SK-N-SH treated with all-trans-retinoic acid at 6 μM for 48 hours (cell line): ENCODE measurements around the gene PDE6B.

Source experiments
- BACH2 ChIP-seq: fragments of 250-450 bp; sonication (Bioruptor Pico); IDR thresholded peaks from 2 replicates; pipeline ENCODE4 v1.9.0; 2021; ENCODE audit warnings: mild to moderate bottlenecking, borderline replicate concordance
- CSDC2 ChIP-seq: fragments of 250-450 bp; sonication (Bioruptor Pico); IDR thresholded peaks from 2 replicates; pipeline ENCODE4 v1.5.0; 2020; ENCODE audit warnings: mild to moderate bottlenecking, moderate library complexity
- GLIS3 ChIP-seq: fragments of 250-450 bp; sonication (Bioruptor Pico); IDR thresholded peaks from 2 replicates; pipeline ENCODE4 v1.5.0; 2020; ENCODE audit warnings: mild to moderate bottlenecking, moderate library complexity
- SNAI2 ChIP-seq: fragments of 250-450 bp; sonication (Bioruptor Pico); IDR thresholded peaks from 2 replicates; pipeline ENCODE4 v1.5.0; 2020; ENCODE audit warnings: mild to moderate bottlenecking, moderate library complexity
- TCF4 ChIP-seq: fragments of 250-450 bp; sonication (Bioruptor Pico); IDR thresholded peaks from 2 replicates; pipeline ENCODE4 v1.8.0; 2021; ENCODE audit warnings: mild to moderate bottlenecking, moderate library complexity, borderline replicate concordance
- ZFP3 ChIP-seq: fragments of 250-450 bp; sonication (Bioruptor Pico); IDR thresholded peaks from 2 replicates; pipeline ENCODE4 v1.5.0; 2020; ENCODE audit warnings: mild to moderate bottlenecking, moderate library complexity
- ZFP30 ChIP-seq: fragments of 450-650 bp; formaldehyde crosslinking; IDR thresholded peaks from 2 replicates; pipeline ENCODE4 v1.5.0; 2022; ENCODE audit warnings: mild to moderate bottlenecking, moderate library complexity
- TF ChIP-seq, protein P1 (sequence below): fragments of 250-450 bp; sonication (Bioruptor Pico); IDR thresholded peaks from 2 replicates; pipeline ENCODE4 v1.8.0; 2020; ENCODE audit warnings: mild to moderate bottlenecking, moderate library complexity, borderline replicate concordance
- TF ChIP-seq, protein P2 (sequence below): fragments of 250-450 bp; sonication (Bioruptor Pico); IDR thresholded peaks from 2 replicates; pipeline ENCODE4 v1.5.1; 2020; ENCODE audit warnings: low read depth, mild to moderate bottlenecking, moderate library complexity
- TF ChIP-seq, protein P3 (sequence below): fragments of 250-450 bp; sonication (Bioruptor Pico); IDR thresholded peaks from 2 replicates; pipeline ENCODE4 v1.5.0; 2020; ENCODE audit warnings: mild to moderate bottlenecking, moderate library complexity

DNA sequence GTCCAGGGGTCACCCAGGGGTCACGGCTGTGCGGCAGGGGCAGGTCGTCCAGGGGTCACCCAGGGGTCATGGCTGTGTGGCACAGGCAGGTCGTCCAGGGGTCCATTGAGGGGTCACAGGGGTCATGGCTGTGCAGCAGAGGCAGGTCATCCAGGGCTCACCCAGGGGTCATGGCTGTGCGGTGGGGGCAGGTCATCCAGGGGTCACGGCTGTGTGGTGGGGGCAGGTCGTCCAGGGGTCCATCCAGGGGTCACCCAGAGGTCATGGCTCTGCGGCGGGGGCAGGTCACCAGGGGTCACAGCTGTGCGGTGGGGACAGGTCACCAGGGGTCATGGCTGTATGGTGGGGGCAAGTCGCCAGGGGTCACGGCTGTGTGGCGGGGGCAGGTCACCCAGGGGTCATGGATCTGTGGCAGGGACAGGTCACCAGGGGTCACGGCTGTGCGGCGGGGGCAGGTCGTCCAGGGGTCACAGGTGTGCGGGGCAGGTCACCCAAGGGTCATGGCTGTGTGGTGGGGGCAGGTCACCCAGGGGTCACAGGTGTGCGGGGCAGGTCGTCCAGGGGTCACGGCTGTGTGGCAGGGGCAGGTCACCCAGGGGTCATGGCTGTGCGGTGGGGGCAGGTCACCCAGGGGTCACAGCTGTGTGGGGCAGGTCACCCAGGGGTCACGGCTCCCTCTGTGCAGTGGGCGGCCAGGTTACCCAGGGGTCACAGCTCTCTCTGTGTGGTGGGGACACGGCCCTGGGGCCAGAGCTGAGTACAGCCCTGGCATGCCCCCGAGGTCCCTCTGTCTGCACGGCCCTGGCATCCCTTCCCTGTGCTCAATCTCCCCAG is 32.7 kb downstream of the PDE6B start:
- TF ChIP-seq GLIS3 (CRISPR knock-in tag): no peak
- TF ChIP-seq TCF4: no peak
- no peak for TF ChIP-seq ZFP30 (CRISPR knock-in tag)
- no peak for TF ChIP-seq SNAI2 (CRISPR knock-in tag)
- TF ChIP-seq, protein P1, sequence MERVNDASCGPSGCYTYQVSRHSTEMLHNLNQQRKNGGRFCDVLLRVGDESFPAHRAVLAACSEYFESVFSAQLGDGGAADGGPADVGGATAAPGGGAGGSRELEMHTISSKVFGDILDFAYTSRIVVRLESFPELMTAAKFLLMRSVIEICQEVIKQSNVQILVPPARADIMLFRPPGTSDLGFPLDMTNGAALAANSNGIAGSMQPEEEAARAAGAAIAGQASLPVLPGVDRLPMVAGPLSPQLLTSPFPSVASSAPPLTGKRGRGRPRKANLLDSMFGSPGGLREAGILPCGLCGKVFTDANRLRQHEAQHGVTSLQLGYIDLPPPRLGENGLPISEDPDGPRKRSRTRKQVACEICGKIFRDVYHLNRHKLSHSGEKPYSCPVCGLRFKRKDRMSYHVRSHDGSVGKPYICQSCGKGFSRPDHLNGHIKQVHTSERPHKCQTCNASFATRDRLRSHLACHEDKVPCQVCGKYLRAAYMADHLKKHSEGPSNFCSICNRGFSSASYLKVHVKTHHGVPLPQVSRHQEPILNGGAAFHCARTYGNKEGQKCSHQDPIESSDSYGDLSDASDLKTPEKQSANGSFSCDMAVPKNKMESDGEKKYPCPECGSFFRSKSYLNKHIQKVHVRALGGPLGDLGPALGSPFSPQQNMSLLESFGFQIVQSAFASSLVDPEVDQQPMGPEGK: no peak
- TF ChIP-seq, protein P2, sequence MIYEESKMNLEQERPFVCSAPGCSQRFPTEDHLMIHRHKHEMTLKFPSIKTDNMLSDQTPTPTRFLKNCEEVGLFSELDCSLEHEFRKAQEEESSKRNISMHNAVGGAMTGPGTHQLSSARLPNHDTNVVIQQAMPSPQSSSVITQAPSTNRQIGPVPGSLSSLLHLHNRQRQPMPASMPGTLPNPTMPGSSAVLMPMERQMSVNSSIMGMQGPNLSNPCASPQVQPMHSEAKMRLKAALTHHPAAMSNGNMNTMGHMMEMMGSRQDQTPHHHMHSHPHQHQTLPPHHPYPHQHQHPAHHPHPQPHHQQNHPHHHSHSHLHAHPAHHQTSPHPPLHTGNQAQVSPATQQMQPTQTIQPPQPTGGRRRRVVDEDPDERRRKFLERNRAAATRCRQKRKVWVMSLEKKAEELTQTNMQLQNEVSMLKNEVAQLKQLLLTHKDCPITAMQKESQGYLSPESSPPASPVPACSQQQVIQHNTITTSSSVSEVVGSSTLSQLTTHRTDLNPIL: no peak
- TF ChIP-seq CSDC2 (CRISPR knock-in tag): no peak
- TF ChIP-seq, protein P3, sequence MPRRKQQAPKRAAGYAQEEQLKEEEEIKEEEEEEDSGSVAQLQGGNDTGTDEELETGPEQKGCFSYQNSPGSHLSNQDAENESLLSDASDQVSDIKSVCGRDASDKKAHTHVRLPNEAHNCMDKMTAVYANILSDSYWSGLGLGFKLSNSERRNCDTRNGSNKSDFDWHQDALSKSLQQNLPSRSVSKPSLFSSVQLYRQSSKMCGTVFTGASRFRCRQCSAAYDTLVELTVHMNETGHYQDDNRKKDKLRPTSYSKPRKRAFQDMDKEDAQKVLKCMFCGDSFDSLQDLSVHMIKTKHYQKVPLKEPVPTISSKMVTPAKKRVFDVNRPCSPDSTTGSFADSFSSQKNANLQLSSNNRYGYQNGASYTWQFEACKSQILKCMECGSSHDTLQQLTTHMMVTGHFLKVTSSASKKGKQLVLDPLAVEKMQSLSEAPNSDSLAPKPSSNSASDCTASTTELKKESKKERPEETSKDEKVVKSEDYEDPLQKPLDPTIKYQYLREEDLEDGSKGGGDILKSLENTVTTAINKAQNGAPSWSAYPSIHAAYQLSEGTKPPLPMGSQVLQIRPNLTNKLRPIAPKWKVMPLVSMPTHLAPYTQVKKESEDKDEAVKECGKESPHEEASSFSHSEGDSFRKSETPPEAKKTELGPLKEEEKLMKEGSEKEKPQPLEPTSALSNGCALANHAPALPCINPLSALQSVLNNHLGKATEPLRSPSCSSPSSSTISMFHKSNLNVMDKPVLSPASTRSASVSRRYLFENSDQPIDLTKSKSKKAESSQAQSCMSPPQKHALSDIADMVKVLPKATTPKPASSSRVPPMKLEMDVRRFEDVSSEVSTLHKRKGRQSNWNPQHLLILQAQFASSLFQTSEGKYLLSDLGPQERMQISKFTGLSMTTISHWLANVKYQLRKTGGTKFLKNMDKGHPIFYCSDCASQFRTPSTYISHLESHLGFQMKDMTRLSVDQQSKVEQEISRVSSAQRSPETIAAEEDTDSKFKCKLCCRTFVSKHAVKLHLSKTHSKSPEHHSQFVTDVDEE (CRISPR knock-in tag): no peak
- no peak for TF ChIP-seq BACH2 (CRISPR knock-in tag)
- no peak for TF ChIP-seq ZFP3 (CRISPR knock-in tag)
